IPS-18a (cell line): ENCODE results near the gene SUN3.
A peak's percentile ranks its signal among the peaks of the same experiment; 100 is the strongest.
"Not testable (repeated sequence)": the region's sequence is repeated elsewhere in the genome, so short reads cannot be mapped to it uniquely, and the experiment has no call there.

ENCODE experiments used
- H3K27ac ChIP-seq: one replicate; pipeline ENCODE4 v1.5.1; 2013; ENCODE audit warnings: low read length
- H3K27me3 ChIP-seq: one replicate; pipeline ENCODE4 v1.6.1; 2013; ENCODE audit warnings: mild to moderate bottlenecking, low read length; ENCODE audit not compliant: control insufficient read depth, insufficient read depth
- H3K36me3 ChIP-seq: one replicate; pipeline ENCODE4 v1.6.1; 2013; ENCODE audit warnings: low read depth, low read length; ENCODE audit not compliant: control insufficient read depth
- H3K4me1 ChIP-seq: one replicate; pipeline ENCODE4 v1.6.1; 2013; ENCODE audit warnings: low read depth, low read length; ENCODE audit not compliant: control insufficient read depth
- H3K4me3 ChIP-seq: one replicate; pipeline ENCODE4 v1.5.1; 2013; ENCODE audit warnings: low read length
- H3K9ac ChIP-seq: one replicate; pipeline ENCODE4 v1.6.1; 2013; ENCODE audit warnings: mild to moderate bottlenecking, low read length, moderate library complexity
- H3K9me3 ChIP-seq: one replicate; pipeline ENCODE4 v1.6.1; 2013; ENCODE audit warnings: low read depth, low read length; ENCODE audit not compliant: control insufficient read depth

SUN3 gene

DNA sequence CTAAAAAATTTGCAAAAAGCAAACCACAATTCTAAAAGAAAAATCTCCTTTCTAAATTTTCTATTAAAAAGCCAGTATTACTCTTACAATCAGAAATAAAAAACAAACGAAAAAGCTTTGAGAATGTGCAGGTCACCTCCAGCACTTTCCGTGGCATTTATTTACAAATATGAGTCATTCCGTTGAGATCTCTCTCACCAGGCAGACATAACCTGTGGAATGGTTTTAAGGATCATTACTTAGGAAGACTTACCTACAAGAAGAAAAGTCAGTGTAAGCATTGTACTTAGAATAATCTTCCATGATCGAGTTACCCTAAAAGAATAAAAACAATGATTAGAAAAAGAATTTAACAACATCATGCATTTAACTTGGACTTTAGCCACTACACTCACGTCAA is 3.3 kb downstream of the SUN3 start:
- Histone ChIP-seq H3K9ac (no peak overlapping the region), H3K9me3 (no peaks in the 10 kb centered on the region), H3K27me3 (no peaks in the 10 kb centered on the region), H3K27ac (no peak overlapping the region), H3K36me3 (no peaks in the 10 kb centered on the region), H3K4me1 (no peaks in the 10 kb centered on the region), H3K4me3 (no peak overlapping the region)

DNA sequence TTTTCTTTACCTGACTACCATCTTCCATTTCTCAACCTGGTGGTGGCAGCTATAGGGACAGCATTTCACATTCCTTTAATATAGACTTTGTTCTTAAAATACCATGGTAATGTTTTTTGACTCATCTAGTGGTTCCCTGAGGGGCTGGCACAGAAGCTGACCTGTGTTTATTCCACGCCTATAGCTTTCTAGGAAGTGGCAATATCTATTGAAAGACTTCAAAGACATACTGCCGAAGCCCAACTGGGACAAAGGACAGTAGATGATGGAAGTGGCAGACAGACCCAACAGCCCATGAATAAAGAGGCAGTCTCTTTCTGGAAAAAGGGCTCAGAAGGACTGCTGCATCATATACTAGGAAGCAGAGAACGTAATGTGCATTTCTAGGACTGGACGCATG is 11.2 kb downstream of the SUN3 start:
- Histone ChIP-seq H3K9me3 (no peaks in the 10 kb centered on the region), H3K27me3 (no peaks in the 10 kb centered on the region), H3K36me3 (no peaks in the 10 kb centered on the region), H3K9ac (no peak overlapping the region), H3K4me3 (no peak overlapping the region), H3K4me1 (no peaks in the 10 kb centered on the region), H3K27ac (no peak overlapping the region)

DNA sequence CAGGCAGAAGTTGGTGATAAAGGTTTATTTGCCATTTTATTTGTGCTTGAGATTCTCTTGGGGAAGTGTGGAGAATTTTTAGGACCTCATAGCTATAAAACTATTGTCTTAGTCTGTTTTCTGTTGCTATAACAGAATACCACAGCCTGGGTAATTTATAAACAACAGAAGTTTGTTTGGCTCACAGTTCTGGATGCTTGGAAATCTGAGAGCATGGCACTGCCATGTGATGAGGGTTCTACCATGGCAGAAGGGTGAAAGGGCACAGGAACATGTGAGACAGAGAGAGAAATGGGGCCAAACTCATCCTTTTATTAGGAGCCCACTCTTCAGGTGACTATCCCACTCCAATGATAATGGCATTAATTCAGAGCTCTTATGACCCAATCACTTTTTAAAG is 12.3 kb downstream of the SUN3 start:
- no peak overlapping the region for H3K27ac ChIP-seq
- H3K27me3 ChIP-seq, result no peaks in the 10 kb centered on the region
- no peaks in the 10 kb centered on the region for H3K9me3 ChIP-seq
- H3K9ac ChIP-seq, result no peak overlapping the region
- H3K4me1 ChIP-seq, result no peaks in the 10 kb centered on the region
- no peak overlapping the region for H3K4me3 ChIP-seq
- H3K36me3 ChIP-seq, result no peaks in the 10 kb centered on the region

DNA sequence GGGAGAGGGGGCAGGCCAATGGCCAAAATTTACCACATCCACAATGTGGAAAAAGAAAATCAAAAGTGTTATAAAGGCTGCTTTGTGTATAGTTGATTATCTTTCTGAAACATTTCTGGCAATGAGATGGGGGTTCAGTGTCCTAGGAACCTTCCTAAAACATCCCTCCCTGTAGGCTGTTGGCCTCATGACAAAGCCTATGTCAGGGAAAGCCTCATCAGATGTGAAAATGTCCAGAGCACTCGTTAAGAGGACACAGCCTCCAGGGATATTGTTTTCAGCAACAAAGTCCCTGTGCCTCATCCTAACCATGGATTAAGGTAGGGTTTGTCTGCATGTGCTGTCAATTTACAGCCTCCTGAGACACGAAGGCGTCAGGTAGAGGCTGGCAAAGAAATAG is 17.0 kb downstream of the SUN3 start:
- Histone ChIP-seq H3K4me1 (no peaks in the 10 kb centered on the region), H3K4me3 (no peak overlapping the region), H3K27me3 (no peaks in the 10 kb centered on the region), H3K9ac (no peak overlapping the region), H3K27ac (no peak overlapping the region), H3K36me3 (no peaks in the 10 kb centered on the region), H3K9me3 (no peaks in the 10 kb centered on the region)

DNA sequence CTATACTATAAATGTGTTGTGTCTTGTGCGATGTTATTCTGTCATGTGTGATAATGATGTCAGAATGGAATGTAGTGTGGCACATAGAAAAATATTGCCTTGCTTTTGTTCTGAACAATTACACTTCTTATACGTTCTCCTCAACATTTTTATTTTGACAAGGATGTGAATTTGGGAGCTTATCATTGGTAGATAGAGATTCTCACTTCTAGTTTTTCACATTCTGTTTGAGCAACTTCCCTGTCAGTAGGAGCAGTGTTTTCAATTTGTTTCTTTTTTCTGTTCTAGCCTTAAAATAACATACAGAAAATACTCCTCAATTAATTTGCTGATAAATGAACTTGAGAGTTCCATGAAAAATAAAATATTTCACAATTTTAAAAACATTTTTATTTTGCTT is 17.6 kb downstream of the SUN3 start:
- Histone ChIP-seq H3K4me3 (no peak overlapping the region), H3K36me3 (no peaks in the 10 kb centered on the region), H3K27me3 (no peaks in the 10 kb centered on the region), H3K4me1 (no peaks in the 10 kb centered on the region), H3K27ac (no peak overlapping the region), H3K9me3 (no peaks in the 10 kb centered on the region), H3K9ac (no peak overlapping the region)

DNA sequence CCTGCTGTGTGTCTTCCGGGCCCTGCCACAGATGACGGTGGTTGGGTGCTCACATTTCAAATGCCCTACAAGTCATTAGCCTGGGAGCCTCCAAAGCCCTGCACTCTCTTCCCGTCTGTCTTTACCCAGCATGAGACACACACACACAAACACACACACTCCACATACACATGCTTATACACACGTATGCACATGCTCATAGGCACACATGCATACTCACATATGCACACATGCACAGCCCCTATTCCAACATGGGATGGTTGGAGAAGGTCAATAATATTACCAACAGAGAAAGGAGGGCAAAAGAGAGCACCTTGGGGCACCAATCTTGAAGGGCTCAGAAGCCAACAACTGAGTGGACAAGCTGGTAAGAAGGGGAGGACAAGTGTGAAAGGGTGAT is 19.0 kb downstream of the SUN3 start:
- Histone ChIP-seq H3K4me1 (no peaks in the 10 kb centered on the region), H3K9me3 (no peaks in the 10 kb centered on the region), H3K9ac (no peak overlapping the region)

DNA sequence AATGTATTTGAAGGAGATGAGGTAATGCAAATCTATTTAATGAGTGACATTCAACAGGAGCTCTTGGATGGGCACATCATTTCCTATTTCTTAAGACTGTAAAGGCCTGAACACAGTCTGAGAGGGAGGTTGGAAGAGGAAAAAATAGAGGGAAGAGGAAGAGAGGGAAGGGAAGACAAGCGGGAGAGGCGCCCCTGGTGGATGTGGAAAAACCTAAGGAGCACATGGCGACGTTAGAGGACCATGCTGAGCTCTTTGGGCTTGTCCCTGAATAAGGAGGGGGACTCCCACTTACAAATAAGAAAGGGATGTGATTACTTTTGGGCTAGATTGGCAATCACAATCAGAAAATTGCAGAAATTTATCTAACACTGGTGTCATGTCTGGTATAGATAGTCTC is 19.6 kb downstream of the SUN3 start:
- Histone ChIP-seq H3K9me3 (no peaks in the 10 kb centered on the region), H3K27me3 (no peaks in the 10 kb centered on the region), H3K36me3 (no peaks in the 10 kb centered on the region), H3K27ac (no peak overlapping the region), H3K9ac (no peak overlapping the region), H3K4me1 (no peaks in the 10 kb centered on the region), H3K4me3 (no peak overlapping the region)

More for the DNA sequence above, 19.0 kb downstream of the SUN3 start:
- Histone ChIP-seq H3K4me3 (no peak overlapping the region), H3K27ac (no peak overlapping the region), H3K36me3 (no peaks in the 10 kb centered on the region), H3K27me3 (no peaks in the 10 kb centered on the region)

DNA sequence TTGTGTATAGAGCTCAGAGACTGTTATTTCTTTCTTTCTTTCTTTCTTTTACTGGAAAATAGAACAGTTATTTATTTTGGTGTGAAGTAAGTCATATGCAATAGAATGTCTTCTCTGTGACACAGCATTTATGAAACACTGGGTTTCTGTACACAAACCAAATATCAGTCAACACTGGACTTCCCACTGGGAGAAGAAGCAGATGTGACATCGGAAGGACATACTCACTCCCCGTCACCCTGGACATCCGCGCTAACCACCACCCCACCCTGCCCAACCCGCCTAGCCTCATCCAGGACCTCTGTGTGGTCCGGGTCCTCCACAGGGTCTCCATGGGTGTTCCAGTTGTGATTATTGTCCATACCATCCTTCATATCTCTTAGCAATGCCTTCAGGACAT is 22.0 kb downstream of the SUN3 start:
- Histone ChIP-seq H3K27me3 (no peaks in the 10 kb centered on the region), H3K9me3 (no peaks in the 10 kb centered on the region), H3K9ac (no peak overlapping the region), H3K36me3 (no peaks in the 10 kb centered on the region), H3K4me1 (no peaks in the 10 kb centered on the region), H3K27ac (no peak overlapping the region), H3K4me3 (no peak overlapping the region)

DNA sequence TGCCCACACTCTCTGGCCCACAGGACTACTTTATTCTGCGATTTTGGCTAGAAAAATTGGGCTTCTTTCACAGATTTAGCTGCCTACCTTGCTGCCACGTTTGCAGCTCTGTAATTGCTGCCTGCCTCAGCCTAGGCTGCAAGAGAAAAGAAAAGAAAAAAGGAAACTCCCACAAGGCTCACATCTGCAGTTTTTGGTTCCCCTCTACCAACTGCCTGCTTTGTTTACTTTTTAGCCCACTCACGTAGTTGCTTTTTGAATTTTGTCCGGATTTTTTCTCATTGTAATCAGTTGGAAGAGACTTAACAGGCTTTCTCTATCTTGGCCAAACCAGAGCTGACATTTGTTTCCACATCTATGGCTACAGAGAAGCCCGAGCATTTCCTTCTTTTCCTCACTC is 24.3 kb downstream of the SUN3 start:
- no peak overlapping the region for H3K27ac ChIP-seq
- H3K27me3 ChIP-seq, result no peaks in the 10 kb centered on the region
- H3K4me1 ChIP-seq, result no peaks in the 10 kb centered on the region
- H3K36me3 ChIP-seq, result no peaks in the 10 kb centered on the region
- H3K4me3 ChIP-seq, result no peak overlapping the region
- H3K9me3 ChIP-seq, result no peaks in the 10 kb centered on the region
- no peak overlapping the region for H3K9ac ChIP-seq

DNA sequence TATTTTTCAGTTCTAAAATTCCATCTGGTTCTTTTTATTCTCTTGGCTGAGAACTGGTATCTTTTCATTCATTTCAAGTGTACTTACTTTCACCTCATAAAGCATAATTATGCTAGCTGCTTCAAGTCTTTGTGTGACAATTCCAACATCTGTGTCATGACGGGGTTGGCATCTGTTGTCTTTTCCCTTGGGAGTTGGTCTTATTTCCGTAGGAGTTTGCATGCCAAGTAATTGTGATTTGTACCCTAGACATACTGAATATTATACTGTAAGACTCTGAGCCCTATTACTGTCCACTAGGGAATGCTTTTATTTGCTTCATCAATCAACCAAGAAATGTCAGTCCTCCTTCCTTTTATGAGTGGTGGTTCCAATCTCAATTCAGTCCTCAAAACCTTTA is 24.9 kb downstream of the SUN3 start:
- Histone ChIP-seq H3K27ac (no peak overlapping the region), H3K27me3 (no peaks in the 10 kb centered on the region), H3K9me3 (no peaks in the 10 kb centered on the region), H3K4me1 (no peaks in the 10 kb centered on the region), H3K9ac (no peak overlapping the region), H3K4me3 (no peak overlapping the region), H3K36me3 (no peaks in the 10 kb centered on the region)

DNA sequence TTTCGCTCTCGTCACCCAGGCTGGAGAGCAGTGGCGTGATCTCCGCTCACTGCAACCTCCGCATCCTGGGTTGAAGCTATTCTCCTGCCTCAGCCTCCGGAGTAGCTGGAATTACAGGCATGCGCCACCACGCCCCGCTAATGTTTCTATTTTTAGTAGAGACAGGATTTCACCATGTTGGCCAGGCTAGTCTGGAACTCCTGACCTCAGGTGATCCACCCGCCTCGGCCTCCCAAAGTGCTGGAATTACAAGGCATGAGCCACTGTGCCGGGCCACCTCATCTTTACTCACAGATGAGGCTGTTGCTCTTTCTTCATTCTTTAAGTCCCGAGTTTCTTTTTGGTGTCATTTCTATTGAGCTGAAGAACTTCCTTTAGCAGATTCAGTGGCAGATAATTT is 28.7 kb downstream of the SUN3 start:
- not testable (repeated sequence) for H3K9me3 ChIP-seq, H3K4me3 ChIP-seq, H3K36me3 ChIP-seq, H3K9ac ChIP-seq, H3K27me3 ChIP-seq, H3K27ac ChIP-seq, H3K4me1 ChIP-seq

DNA sequence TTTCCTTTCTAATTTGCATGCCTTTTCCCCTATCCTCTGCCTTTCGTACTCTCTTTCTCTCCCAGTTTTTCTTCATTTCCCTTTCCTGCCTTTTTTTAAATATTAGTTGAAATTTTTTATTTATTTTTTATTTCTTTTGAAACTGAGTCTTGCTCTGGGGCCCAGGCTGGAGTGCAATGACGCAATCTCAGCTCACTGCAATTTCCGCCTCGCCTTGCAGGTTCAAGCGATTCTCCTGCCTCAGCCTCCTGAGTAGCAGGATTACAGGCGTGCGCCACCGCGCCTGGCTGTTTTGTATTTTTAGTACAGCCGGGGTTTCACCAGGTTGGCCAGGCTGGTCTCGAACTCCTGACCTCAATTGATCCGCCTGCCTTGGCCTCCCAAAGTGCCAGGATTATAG is 29.5 kb downstream of the SUN3 start:
- Histone ChIP-seq H3K4me3 (no peak overlapping the region), H3K9ac (no peak overlapping the region), H3K27ac (no peak overlapping the region)

DNA sequence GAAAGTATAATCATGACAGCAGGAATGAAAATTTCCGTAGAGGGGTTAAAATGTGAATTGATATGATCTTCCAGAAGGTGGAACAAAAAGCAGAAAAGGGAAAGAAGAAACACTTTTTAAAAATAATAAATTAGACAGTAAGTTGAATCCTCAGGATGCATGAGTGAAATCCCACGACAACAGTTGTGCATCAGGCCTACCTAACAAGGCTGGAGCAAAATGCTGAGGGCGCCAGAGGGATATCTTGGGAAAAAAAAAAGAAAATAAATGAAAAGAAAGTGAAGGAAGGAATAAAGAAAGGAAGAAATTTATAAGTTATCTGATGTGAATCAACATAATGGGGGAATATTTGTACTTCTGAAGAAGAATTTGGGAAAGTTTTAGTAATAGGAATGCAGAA is 36.5 kb downstream of the SUN3 start:
- H3K9ac ChIP-seq, result peak overlapping the region; percentile 57
- no peak overlapping the region for H3K27ac ChIP-seq
- no peaks in the 10 kb centered on the region for H3K9me3 ChIP-seq
- H3K27me3 ChIP-seq, result no peaks in the 10 kb centered on the region
- peak overlapping the region; percentile 62 for H3K4me3 ChIP-seq
- no peaks in the 10 kb centered on the region for H3K36me3 ChIP-seq
- peaks cover 10% of the 10 kb centered on the region for H3K4me1 ChIP-seq

More for the DNA sequence above, 29.5 kb downstream of the SUN3 start:
- Histone ChIP-seq H3K27me3 (no peaks in the 10 kb centered on the region), H3K4me1 (no peaks in the 10 kb centered on the region), H3K9me3 (no peaks in the 10 kb centered on the region), H3K36me3 (no peaks in the 10 kb centered on the region)
